Tibial artery (tissue), 4 donors: ENCODE results near the gene PAM.
A peak's percentile ranks its signal among the peaks of the same experiment; 100 is the strongest.

Source experiments
- DNase-seq, 2 donors: peaks; one replicate each; pipeline ENCODE4 v3.0.0-alpha.2; 2019
- H3K27ac ChIP-seq, 2 donors: fragments of 200-600 bp; sonication (generic) in 1 of 2; 1 replicate in 1 of 2; 2 replicates in 1 of 2; pipeline ENCODE4 v1.5.1; 2018 to 2019; ENCODE audit warnings: mild to moderate bottlenecking in 1 of 2
- H3K27me3 ChIP-seq, 2 donors: fragments of 200-600 bp; sonication (generic) in 1 of 2; one replicate each; pipeline versions ENCODE4 v1.5.1 to v1.6.0; 2016 to 2019
- H3K36me3 ChIP-seq, 3 donors: fragments of 200-600 bp; sonication (generic) in 2 of 3; one replicate each; pipeline ENCODE4 v1.5.1; 2016 to 2019; ENCODE audit warnings: mild to moderate bottlenecking in 2 of 3
- H3K4me1 ChIP-seq, 4 donors: fragments of 200-600 bp; sonication (generic) in 2 of 4; 1 replicate in 3 of 4; 2 replicates in 1 of 4; pipeline ENCODE4 v1.5.1; 2016 to 2019
- H3K4me3 ChIP-seq, 2 donors: fragments of 200-600 bp; sonication (generic) in 1 of 2; 1 replicate in 1 of 2; 2 replicates in 1 of 2; pipeline ENCODE4 v1.5.1; 2018 to 2019; ENCODE audit warnings: mild to moderate bottlenecking in 2 of 2
- H3K9me3 ChIP-seq, 3 donors: fragments of 200-600 bp; sonication (generic) in 1 of 3; one replicate each; pipeline ENCODE4 v1.5.1; 2016 to 2019
- intact Hi-C: fragments of 100-400 bp; cut with DNase I; formaldehyde crosslinking; loops from one replicate; pipeline ENCODE4 v1.15.0; 2023; ENCODE audit warnings: low total_unique reads
- TF ChIP-seq, protein P1 (sequence below), 2 experiments: fragments of 200-600 bp in 1 of 2; fragments of 450-650 bp in 1 of 2; IDR thresholded peaks; one replicate each; pipeline ENCODE4 v1.5.1; 2017 to 2019; ENCODE audit warnings: antibody characterized with exemption in 2 of 2, mild to moderate bottlenecking in 1 of 2, moderate library complexity in 1 of 2

Gene PAM

DNA sequence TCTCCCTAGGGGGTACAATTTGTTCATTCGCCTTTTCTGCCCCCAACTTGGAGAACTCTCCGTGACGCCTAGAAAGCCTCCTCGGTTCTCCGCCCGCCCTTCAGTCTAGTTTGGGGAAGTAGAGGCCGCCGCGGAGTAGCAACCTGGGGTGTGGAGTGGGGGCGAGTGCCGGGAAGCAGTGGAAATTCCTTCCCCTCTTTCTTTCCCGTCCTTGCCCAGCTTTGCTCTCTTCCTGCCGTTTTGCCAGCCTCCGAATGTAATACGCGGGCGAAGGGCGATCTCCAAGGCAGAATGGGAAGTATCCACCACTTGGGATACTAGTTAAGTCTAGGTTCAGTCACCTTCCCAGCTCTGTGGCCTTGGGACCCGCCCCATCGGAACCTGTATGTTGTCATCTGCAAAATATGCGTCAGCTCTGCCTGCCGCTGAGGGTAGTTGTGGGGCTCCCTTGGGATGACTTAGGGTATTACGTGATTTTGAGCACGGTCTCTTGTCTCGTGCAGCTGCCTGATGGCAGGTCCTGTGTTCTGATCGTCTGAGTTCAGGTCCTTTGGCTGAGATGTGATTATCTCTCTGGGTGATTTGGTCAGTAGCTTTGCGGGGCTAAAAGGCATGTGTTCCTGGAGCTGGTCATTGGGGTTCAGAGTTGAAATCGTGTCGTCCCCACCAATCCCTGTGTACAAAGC, 724 bp downstream of the PAM start:
- intact Hi-C loops, result no loop called here

DNA sequence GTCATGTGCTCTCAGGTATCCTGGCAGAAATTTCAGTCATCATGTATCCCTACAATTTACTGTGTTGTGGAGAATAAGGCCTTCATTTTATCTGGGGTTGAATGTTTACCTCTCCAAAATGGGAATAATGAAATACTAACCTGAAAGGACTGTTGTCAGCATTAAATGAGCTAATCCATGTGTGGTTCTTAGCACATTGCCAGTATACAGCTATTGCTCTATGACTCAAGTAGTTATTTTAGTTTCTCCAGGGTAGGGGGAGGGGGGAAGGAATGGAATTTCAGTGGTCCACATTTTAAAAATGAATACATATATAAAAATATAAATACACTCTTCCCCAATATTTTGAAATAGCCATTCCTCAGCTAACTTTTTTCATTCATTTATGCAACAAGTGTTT, 3.5 kb downstream of the PAM start:
- DNase-seq, result no peak
- Histone ChIP-seq H3K4me1 (peaks cover 0 to 79% (median 48%) of the 10 kb centered on the region in 4 donors), H3K27ac (peak overlapping the region; percentile 62 to 97), H3K27me3 (no peaks in the 10 kb centered on the region), H3K4me3 (no peak overlapping the region), H3K9me3 (no peaks in the 10 kb centered on the region), H3K36me3 (no peaks in the 10 kb centered on the region)
- TF ChIP-seq, protein P1, sequence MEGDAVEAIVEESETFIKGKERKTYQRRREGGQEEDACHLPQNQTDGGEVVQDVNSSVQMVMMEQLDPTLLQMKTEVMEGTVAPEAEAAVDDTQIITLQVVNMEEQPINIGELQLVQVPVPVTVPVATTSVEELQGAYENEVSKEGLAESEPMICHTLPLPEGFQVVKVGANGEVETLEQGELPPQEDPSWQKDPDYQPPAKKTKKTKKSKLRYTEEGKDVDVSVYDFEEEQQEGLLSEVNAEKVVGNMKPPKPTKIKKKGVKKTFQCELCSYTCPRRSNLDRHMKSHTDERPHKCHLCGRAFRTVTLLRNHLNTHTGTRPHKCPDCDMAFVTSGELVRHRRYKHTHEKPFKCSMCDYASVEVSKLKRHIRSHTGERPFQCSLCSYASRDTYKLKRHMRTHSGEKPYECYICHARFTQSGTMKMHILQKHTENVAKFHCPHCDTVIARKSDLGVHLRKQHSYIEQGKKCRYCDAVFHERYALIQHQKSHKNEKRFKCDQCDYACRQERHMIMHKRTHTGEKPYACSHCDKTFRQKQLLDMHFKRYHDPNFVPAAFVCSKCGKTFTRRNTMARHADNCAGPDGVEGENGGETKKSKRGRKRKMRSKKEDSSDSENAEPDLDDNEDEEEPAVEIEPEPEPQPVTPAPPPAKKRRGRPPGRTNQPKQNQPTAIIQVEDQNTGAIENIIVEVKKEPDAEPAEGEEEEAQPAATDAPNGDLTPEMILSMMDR (IDR thresholded peaks at IDR 0.05), result no peak
- intact Hi-C loops, result no loop called here

More for the DNA sequence above, 724 bp downstream of the PAM start:
- Histone ChIP-seq H3K4me1 (peaks cover 0 to 53% (median 34%) of the 10 kb centered on the region in 4 donors), H3K4me3 (peak overlapping the region; percentile 95 to 96), H3K27me3 (no peaks in the 10 kb centered on the region), H3K27ac (peak overlapping the region; percentile 96 to 97), H3K9me3 (no peaks in the 10 kb centered on the region), H3K36me3 (no peaks in the 10 kb centered on the region)
- peak; percentile 84 to 85 for DNase-seq
- TF ChIP-seq, protein P1 (IDR thresholded peaks at IDR 0.05), result no peak

DNA sequence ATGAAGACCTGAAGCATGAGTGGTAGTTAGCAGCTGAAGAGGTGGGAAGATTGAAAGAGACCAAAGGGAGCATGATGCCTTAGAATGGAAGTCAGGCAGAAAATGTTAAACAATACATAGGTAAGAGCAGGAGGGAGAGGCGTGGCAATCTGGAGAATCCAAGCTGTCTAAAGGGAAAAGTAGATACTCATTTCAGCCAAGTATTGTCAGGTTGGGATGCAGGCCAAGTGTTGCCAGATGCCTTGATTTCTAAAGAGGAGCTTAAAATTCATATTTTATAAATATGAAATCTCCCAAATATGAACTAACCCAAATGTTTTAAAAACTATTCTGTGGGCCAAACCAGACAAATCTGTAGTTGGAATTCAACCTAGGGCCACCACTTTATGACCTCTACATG, 4.2 kb downstream of the PAM start:
- H3K4me1 ChIP-seq, result peaks cover 0 to 76% (median 45%) of the 10 kb centered on the region in 4 donors
- H3K36me3 ChIP-seq, result no peaks in the 10 kb centered on the region
- intact Hi-C loops, result no loop called here
- peak in 1 of 2 donors; percentile 32 for DNase-seq
- no peak overlapping the region for H3K4me3 ChIP-seq
- TF ChIP-seq, protein P1 (IDR thresholded peaks at IDR 0.05), result no peak
- H3K9me3 ChIP-seq, result no peaks in the 10 kb centered on the region
- H3K27ac ChIP-seq, result peak overlapping the region; percentile 15 to 97
- no peaks in the 10 kb centered on the region for H3K27me3 ChIP-seq

DNA sequence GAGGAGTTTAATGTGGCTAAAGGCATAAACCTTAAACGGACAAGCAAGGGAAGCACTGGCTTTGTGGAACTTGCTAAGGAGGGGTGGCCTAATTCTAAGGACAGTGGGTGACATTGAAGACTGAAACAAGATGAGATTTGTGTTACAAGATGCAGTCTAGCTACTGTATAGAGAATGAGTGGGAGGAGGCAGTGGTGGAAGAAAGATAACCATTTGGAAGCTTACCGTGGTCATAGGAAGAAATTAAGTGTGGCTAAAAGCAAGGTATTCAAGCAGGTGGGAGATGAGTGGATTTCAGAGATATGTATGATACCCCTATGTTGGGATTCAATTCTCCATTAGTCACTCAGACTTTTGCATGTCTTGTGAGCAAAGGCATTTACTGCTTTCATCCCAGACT, 4.6 kb downstream of the PAM start:
- DNase-seq, result no peak
- H3K27ac ChIP-seq, result peak overlapping the region; percentile 15 to 97
- H3K9me3 ChIP-seq, result no peaks in the 10 kb centered on the region
- TF ChIP-seq, protein P1 (IDR thresholded peaks at IDR 0.05), result no peak
- no peaks in the 10 kb centered on the region for H3K27me3 ChIP-seq
- intact Hi-C loops, result no loop called here
- peaks cover 0 to 77% (median 42%) of the 10 kb centered on the region in 4 donors for H3K4me1 ChIP-seq
- H3K4me3 ChIP-seq, result no peak overlapping the region
- no peaks in the 10 kb centered on the region for H3K36me3 ChIP-seq

DNA sequence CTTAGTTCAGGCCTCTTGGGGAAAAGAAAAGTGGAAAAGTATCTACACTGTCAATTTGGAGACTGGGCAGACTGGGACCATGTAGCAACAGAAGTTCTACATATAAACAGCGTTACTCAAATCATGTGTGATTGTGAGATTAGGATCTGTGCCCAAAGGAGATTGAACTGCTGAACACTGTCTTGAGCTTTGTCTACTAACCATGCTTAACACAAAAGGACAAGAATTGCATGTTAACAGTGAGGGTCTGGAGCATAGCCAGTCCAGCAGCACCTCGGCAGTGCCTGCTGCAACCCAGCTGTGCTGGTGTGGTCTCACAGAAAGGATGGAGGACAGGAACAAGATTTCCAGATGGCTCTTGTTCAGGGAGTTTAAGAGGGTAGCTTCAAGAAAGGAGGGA, 5.7 kb downstream of the PAM start:
- intact Hi-C loops, result no loop called here
- no peak overlapping the region for H3K4me3 ChIP-seq
- H3K9me3 ChIP-seq, result no peaks in the 10 kb centered on the region
- no peak for DNase-seq
- no peaks in the 10 kb centered on the region for H3K36me3 ChIP-seq
- H3K4me1 ChIP-seq, result peaks cover 0 to 80% (median 45%) of the 10 kb centered on the region in 4 donors
- peak overlapping the region; percentile 36 to 97 for H3K27ac ChIP-seq
- TF ChIP-seq, protein P1 (IDR thresholded peaks at IDR 0.05), result no peak
- H3K27me3 ChIP-seq, result no peaks in the 10 kb centered on the region
